Stimulated activated CD4-positive, alpha-beta T cell treated with anti-CD3 and anti-CD28 coated beads, Interleukin-12 subunit alpha, Interleukin-12 subunit beta, amount 100 ng/mL, for 48 hours (primary cell): Measurements from ENCODE around the gene GOLPH3.
"Not testable (repeated sequence)": the region's sequence is repeated elsewhere in the genome, so short reads cannot be mapped to it uniquely, and the experiment has no call there.

ENCODE experiments used
- DNase-seq, 3 donors: peaks; one replicate each; pipeline ENCODE4 v3.0.0-alpha.2; 2020; ENCODE audit warnings: low read depth in 2 of 3, low spot score in 1 of 3

The GOLPH3 gene

GRCh38 chr5:32100691-32101302, 73.3 kb downstream of the GOLPH3 start:
- DNase-seq, result no peak

DNA sequence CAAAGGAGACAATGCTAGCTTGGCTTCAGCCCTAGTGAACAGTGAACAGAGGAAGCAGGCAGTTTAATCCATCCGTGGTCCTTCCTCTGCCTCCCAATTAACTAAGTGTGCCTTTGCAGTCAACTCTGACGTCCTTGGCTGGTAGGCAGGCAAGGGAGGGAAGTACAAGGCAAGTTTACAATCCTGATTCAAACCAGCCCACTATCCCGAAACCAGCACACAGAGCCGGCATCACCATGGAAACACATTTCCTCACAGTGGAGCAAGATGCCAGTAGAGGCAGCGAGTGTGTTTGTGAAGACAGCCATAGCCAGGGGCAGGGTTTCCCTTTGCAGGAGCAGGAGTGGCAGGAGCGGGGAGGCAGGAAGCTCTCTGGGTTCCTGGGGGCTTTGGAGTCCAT, 73.9 kb downstream of the GOLPH3 start:
- no peak for DNase-seq

DNA sequence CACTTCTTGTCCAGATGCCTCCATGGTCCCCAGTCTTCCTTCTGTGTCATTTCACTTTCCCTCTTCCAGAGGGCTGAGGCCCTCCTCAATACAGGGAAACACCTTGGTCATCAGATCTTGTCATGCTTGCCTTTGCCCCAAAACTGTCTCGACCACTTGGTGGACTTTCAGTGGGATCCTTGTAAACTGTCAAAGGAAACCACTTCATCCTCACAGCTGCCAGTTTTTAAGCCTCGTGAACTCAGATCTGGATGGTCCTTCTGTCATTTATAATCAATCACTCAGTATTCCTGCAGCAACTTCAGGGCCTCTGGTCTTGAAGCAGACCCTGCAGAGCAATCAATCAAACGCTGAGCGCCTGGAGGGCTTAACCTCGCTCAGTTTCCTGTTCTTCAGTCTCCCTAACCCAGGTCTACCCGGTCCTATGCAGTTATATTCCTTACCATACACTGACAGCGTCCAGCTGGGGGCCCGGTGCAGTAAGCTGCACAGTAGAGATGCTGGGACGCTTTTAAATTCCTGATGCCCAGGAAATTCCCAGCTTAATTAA, 74.6 kb downstream of the GOLPH3 start:
- no peak for DNase-seq

DNA sequence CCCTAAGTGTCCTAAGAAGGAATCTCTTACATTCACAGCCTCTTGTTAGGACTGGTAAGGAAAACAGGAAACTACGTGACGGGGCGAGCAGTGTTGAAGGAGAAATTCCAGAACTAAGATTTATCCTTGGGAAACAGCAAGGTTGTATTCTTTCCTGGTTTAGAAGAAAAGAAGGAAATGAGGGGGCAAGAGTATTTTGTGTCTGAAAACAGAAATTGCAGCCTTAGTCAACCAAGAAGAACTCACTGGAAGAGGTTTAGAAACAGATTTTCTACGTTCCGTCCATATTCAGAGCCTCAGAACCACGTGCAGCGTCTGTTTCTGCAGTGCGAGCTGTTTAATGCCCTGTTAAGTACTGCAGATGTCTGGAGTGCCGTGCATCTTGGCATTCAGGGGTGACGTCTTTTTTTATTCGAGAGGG, 75.2 kb downstream of the GOLPH3 start:
- DNase-seq, result no peak

GRCh38 chr5:32098291-32098690, 75.8 kb downstream of the GOLPH3 start:
- no peak for DNase-seq

- DNase-seq, result no peak
Observed at GRCh38 chr5:32096891-32097595, 77.1 kb downstream of the GOLPH3 start.

DNA sequence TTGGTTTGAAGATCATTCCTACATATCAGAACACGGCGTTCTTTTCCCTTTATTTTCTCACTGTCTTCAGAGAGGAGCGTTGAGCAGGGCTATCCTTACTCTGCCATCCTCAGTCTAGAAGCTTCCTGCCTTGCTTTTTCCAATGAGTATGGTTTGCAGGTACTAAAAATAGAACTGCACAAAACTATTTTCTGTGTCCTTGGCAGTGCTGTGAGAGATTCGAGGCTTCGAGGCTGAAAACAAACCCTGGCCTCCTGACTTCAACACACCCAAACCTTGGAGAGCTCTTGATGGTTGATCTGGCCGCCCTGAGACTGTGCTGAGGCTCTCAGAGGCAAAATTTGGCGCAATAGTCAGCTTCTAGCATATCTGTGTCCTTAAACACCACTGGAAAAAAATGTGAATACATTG, 78.9 kb downstream of the GOLPH3 start:
- no peak for DNase-seq

DNA sequence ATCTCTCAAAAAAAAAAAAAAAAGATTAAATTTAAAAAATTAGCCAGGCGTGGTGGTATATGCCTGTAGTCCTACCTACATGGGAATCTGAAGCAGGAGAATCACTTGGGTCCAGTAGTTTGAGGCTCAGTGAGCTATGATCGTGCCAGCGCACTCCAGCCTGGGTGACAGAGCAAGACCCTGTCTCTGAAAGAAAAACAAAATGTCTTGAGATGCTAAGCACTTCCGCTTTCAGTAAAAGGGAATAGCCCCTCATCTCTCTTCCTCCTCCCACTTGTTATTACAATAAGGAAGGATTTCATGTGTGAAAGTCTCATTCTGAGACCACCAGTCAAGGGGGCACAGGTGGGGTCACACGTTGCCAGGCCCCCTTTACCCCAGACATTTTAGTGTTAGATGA, 79.4 kb downstream of the GOLPH3 start:
- DNase-seq, result no peak

DNA sequence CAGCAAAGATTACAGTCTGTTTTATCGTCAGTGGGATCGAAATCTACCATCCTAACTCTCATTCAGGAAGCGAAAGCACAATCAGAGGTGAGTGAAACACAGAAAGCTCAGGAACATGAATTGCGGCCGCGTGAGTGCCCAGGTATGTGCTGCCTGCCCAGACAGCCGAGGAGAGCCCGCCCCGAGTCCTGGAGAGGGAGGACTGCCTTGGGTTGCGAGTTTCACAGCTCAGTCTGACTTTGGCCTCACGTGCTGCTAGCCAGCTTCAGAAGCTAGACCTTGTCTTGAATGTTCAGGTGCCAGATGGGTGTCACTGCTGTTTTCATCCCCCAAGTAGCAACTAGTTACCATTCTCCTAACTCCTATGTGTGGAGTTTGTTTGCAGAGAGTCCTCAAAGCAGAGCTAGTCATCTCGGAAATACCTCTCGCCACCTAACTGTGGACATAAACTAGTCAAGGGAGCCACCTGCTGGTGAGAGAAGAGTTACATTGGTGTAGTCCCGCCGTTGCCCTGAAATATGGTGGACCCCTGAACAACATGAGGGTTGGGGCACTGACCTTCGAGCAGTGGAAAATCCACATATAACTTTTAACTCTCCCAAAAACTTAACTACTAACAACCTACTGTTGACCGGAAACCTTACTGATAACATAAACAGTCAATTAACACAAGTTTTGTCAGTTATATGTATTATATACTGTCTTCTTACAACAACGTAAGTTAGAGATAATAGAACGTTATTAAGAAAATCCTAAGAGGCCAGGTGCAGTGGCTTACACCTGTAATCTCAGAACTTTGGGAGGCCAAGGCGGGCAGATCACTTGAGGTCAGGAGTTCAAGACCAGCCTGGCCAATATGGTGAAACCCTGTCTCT, 80.9 kb downstream of the GOLPH3 start:
- peak; percentile 36 to 75 (median 39) for DNase-seq

- no peak for DNase-seq
Observed at GRCh38 chr5:32090755-32091128, 83.4 kb downstream of the GOLPH3 start.

DNA sequence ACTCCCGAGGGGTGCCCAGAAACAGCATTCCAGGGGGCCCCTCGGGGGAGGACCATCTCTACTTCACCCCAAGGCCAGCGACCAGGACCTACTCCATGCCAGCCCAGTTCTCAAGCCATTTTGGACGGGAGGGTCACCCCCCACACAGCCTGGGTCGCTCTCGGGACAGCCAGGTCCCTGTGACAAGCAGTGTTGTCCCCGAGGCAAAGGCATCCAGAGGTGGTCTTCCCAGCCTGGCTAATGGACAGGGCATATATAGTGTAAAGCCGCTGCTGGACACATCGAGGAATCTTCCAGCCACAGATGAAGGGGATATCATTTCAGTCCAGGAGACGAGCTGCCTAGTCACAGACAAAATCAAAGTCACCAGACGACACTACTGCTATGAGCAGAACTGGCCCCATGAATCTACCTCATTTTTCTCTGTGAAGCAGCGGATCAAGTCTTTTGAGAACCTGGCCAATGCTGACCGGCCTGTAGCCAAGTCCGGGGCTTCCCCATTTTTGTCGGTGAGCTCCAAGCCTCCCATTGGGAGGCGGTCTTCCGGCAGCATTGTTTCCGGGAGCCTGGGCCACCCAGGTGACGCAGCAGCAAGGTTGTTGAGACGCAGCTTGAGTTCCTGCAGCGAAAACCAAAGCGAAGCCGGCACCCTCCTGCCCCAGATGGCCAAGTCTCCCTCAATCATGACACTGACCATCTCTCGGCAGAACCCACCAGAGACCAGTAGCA, 83.9 kb downstream of the GOLPH3 start:
- DNase-seq, result no peak

DNA sequence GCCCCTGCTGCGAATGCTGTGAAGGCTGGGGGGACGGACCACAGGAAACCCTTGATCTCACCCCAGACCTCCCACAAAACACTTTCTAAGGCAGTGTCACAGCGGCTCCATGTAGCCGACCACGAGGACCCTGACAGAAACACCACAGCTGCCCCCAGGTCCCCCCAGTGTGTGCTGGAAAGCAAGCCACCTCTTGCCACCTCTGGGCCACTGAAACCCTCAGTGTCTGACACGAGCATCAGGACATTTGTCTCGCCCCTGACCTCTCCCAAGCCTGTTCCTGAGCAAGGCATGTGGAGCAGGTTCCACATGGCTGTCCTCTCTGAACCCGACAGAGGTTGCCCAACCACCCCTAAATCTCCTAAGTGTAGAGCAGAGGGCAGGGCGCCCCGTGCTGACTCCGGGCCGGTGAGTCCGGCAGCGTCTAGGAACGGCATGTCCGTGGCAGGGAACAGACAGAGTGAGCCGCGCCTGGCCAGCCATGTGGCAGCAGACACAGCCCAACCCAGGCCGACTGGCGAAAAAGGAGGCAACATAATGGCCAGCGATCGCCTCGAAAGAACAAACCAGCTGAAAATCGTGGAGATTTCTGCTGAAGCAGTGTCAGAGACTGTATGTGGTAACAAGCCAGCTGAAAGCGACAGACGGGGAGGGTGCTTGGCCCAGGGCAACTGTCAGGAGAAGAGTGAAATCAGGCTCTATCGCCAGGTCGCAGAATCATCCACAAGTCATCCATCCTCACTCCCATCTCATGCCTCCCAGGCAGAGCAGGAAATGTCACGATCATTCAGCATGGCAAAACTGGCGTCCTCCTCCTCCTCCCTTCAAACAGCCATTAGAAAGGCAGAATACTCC, 84.7 kb downstream of the GOLPH3 start:
- no peak for DNase-seq

GRCh38 chr5:32088214-32088613, 85.9 kb downstream of the GOLPH3 start:
- DNase-seq, result no peak

DNA sequence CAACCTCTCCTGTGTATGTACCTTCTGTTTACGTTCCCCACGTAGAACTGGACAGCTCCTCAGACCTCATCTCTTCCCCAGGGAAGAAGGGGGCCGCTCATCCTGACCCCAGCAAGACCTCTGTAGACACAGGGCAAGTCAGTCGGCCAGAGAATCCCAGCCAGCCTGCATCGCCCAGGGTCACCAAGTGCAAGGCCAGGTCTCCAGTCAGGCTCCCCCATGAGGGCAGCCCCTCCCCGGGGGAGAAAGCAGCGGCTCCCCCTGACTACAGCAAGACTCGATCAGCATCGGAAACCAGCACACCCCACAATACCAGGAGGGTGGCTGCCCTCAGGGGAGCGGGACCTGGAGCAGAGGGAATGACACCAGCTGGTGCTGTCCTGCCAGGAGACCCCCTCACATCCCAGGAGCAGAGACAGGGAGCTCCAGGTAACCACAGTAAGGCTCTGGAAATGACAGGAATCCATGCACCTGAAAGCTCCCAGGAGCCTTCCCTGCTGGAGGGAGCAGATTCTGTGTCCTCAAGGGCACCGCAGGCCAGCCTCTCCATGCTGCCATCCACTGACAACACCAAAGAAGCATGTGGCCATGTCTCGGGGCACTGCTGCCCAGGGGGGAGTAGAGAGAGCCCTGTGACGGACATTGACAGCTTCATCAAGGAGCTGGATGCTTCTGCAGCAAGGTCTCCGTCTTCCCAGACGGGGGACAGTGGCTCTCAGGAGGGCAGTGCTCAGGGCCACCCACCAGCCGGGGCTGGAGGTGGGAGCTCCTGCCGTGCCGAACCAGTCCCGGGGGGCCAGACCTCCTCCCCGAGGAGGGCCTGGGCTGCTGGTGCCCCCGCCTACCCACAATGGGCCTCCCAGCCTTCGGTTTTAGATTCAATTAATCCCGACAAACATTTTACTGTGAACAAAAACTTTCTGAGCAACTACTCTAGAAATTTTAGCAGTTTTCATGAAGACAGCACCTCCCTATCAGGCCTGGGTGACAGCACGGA, 86.7 kb downstream of the GOLPH3 start:
- no peak for DNase-seq

DNA sequence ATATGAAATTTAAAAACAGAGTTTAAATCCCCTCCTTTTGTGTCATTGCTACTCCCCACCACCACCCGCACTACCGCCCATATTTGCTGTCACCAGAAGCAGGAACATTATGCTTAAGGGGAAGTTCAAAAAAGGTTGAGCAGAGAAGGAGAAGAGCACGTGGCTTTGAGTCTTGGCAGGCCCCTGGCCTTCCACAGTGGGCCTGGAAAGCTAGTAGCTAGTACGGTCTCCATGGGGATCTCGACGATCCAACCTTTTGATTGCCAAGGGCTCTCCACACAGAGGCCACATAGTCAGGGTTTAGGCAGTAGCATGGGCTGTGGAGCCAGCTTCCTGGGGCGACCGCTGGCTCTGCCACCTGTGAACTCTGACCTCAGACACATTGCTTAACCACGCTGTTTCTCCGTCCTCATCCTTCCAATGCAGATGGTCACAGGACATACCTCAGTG, 90.1 kb downstream of the GOLPH3 start:
- no peak for DNase-seq

GRCh38 chr5:32082701-32083100, 91.4 kb downstream of the GOLPH3 start:
- DNase-seq, result no peak

DNA sequence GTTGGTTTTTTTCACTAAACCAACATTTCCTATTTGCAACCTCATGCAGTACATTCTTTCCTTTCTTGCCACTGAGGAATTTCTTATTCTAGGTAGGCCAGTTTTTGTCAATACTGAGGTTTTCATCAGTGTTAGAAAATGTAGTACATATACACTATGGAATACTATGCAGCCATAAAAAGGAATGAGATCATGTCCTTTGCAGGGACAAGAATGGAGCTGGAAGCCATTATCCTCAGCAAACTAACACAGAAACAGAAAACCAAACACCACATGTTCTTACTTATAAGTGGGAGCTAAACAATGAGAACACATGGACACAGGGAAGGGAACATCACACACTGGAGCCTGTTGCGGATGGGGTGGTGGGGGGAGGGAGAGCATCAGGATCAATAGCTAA, 93.6 kb downstream of the GOLPH3 start:
- not testable (repeated sequence) for DNase-seq

DNA sequence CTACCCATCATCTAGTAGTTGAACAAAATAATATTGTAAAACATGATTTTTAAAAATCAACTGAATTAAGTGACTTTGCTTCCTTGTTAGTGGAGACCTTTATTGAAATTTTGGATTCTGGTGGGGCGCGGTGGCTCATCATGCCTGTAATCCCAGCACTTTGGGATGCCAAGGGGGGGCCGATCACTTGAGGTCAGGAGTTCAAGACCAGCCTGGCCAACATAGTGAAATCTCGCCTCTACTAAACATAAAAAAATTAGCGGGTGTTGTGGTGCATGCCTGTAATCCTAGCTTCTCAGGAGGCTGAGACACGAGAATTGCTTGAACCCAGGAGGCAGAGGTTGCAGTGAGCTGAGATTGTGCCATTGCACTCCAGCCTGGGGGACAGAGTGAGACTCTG, 95.3 kb downstream of the GOLPH3 start:
- DNase-seq, result not testable (repeated sequence)
